OCI-LY1 (cell line): ENCODE data around the gene C2CD4D.
A peak's percentile ranks its signal among the peaks of the same experiment; 100 is the strongest.

Experiments used
- H2AFZ ChIP-seq: fragments of 200-600 bp; sonication (generic), shearing (Covaris generic); 2 replicates; pipeline ENCODE4 v1.6.0; 2014; ENCODE audit warnings: antibody characterized with exemption, mild to moderate bottlenecking, low read length
- H3F3A ChIP-seq: fragments of 200-600 bp; sonication (generic), shearing (Covaris generic); 2 replicates; pipeline ENCODE4 v1.6.0; 2014; ENCODE audit warnings: mild to moderate bottlenecking, antibody characterized with exemption, low read length, moderate library complexity; ENCODE audit not compliant: insufficient read depth
- H3K27ac ChIP-seq: fragments of 200-600 bp; sonication (generic); 2 replicates; pipeline ENCODE4 v1.5.1; 2014; ENCODE audit warnings: low read length, mixed run types, mild to moderate bottlenecking, low read depth; ENCODE audit not compliant: poor library complexity, severe bottlenecking
- H3K27me3 ChIP-seq: fragments of 200-600 bp; sonication (generic); 2 replicates; pipeline ENCODE4 v1.6.0; 2014; ENCODE audit warnings: antibody characterized with exemption, mild to moderate bottlenecking, low read length, moderate library complexity; ENCODE audit not compliant: insufficient read depth
- H3K36me3 ChIP-seq: fragments of 200-600 bp; sonication (generic); 2 replicates; pipeline ENCODE4 v1.6.1; 2014; ENCODE audit warnings: mild to moderate bottlenecking, antibody characterized with exemption, low read length, moderate library complexity, mixed read lengths; ENCODE audit not compliant: insufficient read depth
- H3K4me1 ChIP-seq: fragments of 200-600 bp; sonication (generic); 2 replicates; pipeline ENCODE4 v1.5.1; 2014; ENCODE audit warnings: mild to moderate bottlenecking, low read length, moderate library complexity; ENCODE audit not compliant: insufficient read depth, severe bottlenecking
- H3K4me2 ChIP-seq: fragments of 200-600 bp; sonication (generic), shearing (Covaris generic); 2 replicates; pipeline ENCODE4 v1.6.1; 2014; ENCODE audit warnings: low read length
- H3K4me3 ChIP-seq: fragments of 200-600 bp; sonication (generic); 2 replicates; pipeline ENCODE4 v1.5.1; 2014; ENCODE audit warnings: low read length, low read depth, mild to moderate bottlenecking, mixed read lengths; ENCODE audit not compliant: poor library complexity, severe bottlenecking
- H3K79me2 ChIP-seq: fragments of 200-600 bp; shearing (Covaris generic); 2 replicates; pipeline ENCODE4 v1.6.1; 2016; ENCODE audit warnings: mixed run types, low read length, mixed read lengths; ENCODE audit not compliant: insufficient read depth
- H3K9ac ChIP-seq: fragments of 200-600 bp; sonication (generic), shearing (Covaris generic); 2 replicates; pipeline ENCODE4 v1.6.1; 2014; ENCODE audit warnings: mild to moderate bottlenecking, low read length, mixed read lengths
- H3K9me2 ChIP-seq: fragments of 200-600 bp; sonication (generic), shearing (Covaris generic); 2 replicates; pipeline ENCODE4 v1.6.1; 2014; ENCODE audit warnings: low read depth, mild to moderate bottlenecking, low read length, mixed read lengths
- H3K9me3 ChIP-seq: fragments of 200-600 bp; shearing (Covaris generic); 2 replicates; pipeline ENCODE4 v1.6.1; 2014; ENCODE audit warnings: low read length, mixed read lengths
- H4K20me1 ChIP-seq: fragments of 200-600 bp; sonication (generic), shearing (Covaris generic); 2 replicates; pipeline ENCODE4 v1.6.0; 2016; ENCODE audit warnings: mild to moderate bottlenecking, low read length; ENCODE audit not compliant: insufficient read depth
- EZH2 ChIP-seq: fragments of 200-600 bp; sonication (generic), shearing (Covaris generic); IDR thresholded peaks from 2 replicates; pipeline ENCODE4 v1.8.0; 2017; ENCODE audit warnings: borderline replicate concordance, mixed run types, mild to moderate bottlenecking, antibody characterized with exemption, low read length, moderate library complexity, mixed read lengths
- TF ChIP-seq, protein P1 (sequence below): fragments of 200-600 bp; sonication (generic), shearing (Covaris generic); IDR thresholded peaks from 2 replicates; pipeline ENCODE4 v1.5.1; 2017; ENCODE audit warnings: mild to moderate bottlenecking, antibody characterized with exemption, low read length, moderate library complexity, mixed read lengths

The C2CD4D gene

DNA sequence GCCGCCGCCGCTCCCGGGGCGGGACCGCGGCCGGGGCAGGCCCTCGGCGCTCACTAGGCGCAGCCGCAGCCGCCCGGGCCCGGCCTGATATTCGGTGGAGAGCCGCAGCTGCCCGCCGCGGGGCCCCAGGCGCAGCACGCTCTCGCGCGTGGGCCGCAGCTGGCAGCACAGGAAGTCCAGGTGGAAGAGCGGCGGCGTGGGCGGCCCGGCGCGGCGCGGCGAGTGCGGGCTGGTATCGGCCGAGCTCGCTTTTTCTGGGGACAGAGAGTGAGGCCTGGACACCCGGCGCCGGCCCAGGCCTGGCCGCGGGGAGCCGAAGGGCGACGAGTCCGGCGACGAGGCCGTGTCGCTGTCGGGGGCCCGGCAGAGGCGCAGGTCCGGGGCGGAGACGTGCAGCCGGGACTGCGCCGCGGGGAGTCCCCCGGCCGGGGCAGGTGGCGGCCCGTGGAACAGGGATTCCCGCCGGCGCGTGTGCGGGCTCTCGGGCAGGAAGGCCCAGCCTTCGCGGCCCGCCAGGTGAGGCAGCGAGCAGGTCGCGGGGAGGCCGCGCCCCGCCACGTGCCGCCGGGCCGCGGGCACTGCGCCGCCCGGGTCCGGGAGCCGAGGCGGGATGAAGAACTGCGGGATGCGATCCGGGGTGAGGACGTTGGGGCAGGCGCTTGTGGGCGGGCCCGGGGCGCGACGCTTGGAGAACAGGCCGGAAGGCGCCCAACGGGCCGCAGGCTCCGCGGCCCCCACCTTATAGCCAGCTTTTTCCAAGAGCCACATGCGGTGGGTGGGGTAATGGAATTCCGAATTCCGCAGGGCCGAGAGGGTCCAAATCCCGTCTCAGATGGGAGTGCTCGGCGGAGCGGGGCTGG, 1.2 kb downstream of the C2CD4D start:
- H3K4me2 ChIP-seq: peak overlapping the region; percentile 43
- TF ChIP-seq EZH2: no peak
- TF ChIP-seq, protein P1, sequence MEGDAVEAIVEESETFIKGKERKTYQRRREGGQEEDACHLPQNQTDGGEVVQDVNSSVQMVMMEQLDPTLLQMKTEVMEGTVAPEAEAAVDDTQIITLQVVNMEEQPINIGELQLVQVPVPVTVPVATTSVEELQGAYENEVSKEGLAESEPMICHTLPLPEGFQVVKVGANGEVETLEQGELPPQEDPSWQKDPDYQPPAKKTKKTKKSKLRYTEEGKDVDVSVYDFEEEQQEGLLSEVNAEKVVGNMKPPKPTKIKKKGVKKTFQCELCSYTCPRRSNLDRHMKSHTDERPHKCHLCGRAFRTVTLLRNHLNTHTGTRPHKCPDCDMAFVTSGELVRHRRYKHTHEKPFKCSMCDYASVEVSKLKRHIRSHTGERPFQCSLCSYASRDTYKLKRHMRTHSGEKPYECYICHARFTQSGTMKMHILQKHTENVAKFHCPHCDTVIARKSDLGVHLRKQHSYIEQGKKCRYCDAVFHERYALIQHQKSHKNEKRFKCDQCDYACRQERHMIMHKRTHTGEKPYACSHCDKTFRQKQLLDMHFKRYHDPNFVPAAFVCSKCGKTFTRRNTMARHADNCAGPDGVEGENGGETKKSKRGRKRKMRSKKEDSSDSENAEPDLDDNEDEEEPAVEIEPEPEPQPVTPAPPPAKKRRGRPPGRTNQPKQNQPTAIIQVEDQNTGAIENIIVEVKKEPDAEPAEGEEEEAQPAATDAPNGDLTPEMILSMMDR: no peak

DNA sequence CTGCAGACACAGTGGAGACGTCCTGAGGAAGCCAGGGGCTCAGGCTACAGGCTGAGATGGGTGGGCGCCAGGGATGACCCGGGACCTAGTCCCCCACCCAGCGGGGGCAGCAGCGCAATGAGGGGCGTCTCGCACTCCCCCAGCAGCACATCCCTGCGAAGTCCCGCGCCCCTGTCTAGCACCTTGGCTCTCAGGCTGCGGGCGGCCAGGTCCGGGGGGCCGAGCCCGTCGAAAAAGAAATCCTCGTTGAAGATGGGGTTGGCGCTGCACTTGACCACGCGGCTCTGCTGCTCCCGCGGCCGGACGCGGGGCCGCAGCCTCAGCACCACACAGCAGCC, 1.8 kb downstream of the C2CD4D start:
- H3K27ac ChIP-seq: no peak overlapping the region
- TF ChIP-seq, protein P1: no peak
- TF ChIP-seq EZH2: no peak
- H3K27me3 ChIP-seq: 0 out of 2 replicates have a peak, but pooled peaks cover 11% of the 10 kb centered on the region
- no peaks in the 10 kb centered on the region for H3K9me2 ChIP-seq
- peaks cover 21% of the 10 kb centered on the region for H3K4me1 ChIP-seq
- peak overlapping the region; percentile 21 for H3K4me3 ChIP-seq
- no peak overlapping the region for H3K9ac ChIP-seq
- no peaks in the 10 kb centered on the region for H4K20me1 ChIP-seq
- H2AFZ ChIP-seq: no peak overlapping the region
- H3K79me2 ChIP-seq: no peaks in the 10 kb centered on the region
- no peaks in the 10 kb centered on the region for H3K9me3 ChIP-seq
- no peaks in the 10 kb centered on the region for H3K36me3 ChIP-seq
- H3F3A ChIP-seq: no peaks in the 10 kb centered on the region
- H3K4me2 ChIP-seq: peak overlapping the region; percentile 43

More for the DNA sequence above, 1.2 kb downstream of the C2CD4D start:
- Histone ChIP-seq H3K27me3 (0 out of 2 replicates have a peak, but pooled peaks cover 11% of the 10 kb centered on the region), H3K9me3 (no peaks in the 10 kb centered on the region), H2AFZ (no peak overlapping the region), H3K9me2 (no peaks in the 10 kb centered on the region), H3K4me1 (peaks cover 26% of the 10 kb centered on the region), H3K79me2 (no peaks in the 10 kb centered on the region), H4K20me1 (no peaks in the 10 kb centered on the region), H3K4me3 (peak overlapping the region; percentile 41), H3K27ac (no peak overlapping the region), H3F3A (no peaks in the 10 kb centered on the region), H3K9ac (no peak overlapping the region; the same call in 1 of the 2 replicates), H3K36me3 (no peaks in the 10 kb centered on the region)

DNA sequence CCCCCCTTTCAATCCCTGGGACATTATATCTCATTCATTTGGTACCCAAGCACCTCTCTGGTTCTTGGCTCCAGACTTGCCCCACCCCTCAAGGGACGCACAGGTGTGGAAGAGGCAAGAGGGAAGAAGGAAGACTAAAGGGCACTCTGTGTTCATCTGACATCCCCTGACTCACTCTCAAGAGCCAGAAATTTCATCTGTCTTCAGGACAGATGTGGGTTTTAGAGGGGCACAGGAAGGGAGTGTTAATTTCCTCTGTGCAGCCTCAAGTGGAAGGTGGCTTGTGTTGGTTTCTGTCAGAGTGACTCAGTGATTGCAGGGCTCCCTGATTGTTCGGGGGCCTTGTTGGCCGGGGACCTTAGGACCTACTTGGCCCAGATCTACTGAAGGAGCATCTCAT, 2.4 kb downstream of the C2CD4D start:
- Histone ChIP-seq H3K9me3 (no peaks in the 10 kb centered on the region), H3F3A (no peaks in the 10 kb centered on the region), H3K36me3 (no peaks in the 10 kb centered on the region), H2AFZ (no peak overlapping the region), H3K9ac (no peak overlapping the region), H3K4me3 (no peak overlapping the region), H3K27me3 (0 out of 2 replicates have a peak, but pooled peaks cover 11% of the 10 kb centered on the region), H3K79me2 (no peaks in the 10 kb centered on the region), H4K20me1 (no peaks in the 10 kb centered on the region), H3K4me1 (peaks cover 21% of the 10 kb centered on the region), H3K27ac (no peak overlapping the region), H3K9me2 (no peaks in the 10 kb centered on the region), H3K4me2 (no peak overlapping the region)
- TF ChIP-seq, protein P1: no peak
